Keratinocyte (primary cell): ENCODE measurements around the gene FRMPD4. TPM values are rescaled to one million over a fixed set of nuclear protein-coding genes. Genes with fewer than 3 reads are reported as not detected.

Source experiments
- DNase-seq: peaks from one replicate; pipeline ENCODE4 v3.0.0-alpha.2; 2011; ENCODE audit warnings: low read depth, missing footprints, low spot score
- FAIRE-seq: peaks from 2 replicates; lab custom pipeline; 2011; peaks lifted over from hg19 to GRCh38; lab: Jason Lieb, UNC
- H2AFZ ChIP-seq: 2 replicates; pipeline ENCODE4 v1.6.0; 2012; ENCODE audit warnings: low read length, control low read depth, inconsistent platforms; ENCODE audit not compliant: control insufficient read depth
- H3K27ac ChIP-seq: 2 replicates; pipeline ENCODE4 v1.5.1; 2011; ENCODE audit warnings: low read length; ENCODE audit not compliant: control insufficient read depth, insufficient read depth
- H3K27me3 ChIP-seq: 3 replicates; pipeline ENCODE4 v1.6.0; 2011; ENCODE audit warnings: low read length; ENCODE audit not compliant: control insufficient read depth, insufficient read depth; ENCODE audit errors: extremely low read depth
- H3K36me3 ChIP-seq, 2 experiments: 2 replicates in 1 of 2; 3 replicates in 1 of 2; pipeline ENCODE4 v1.5.1; 2011; ENCODE audit warnings: low read length in 2 of 2, mild to moderate bottlenecking in 1 of 2; ENCODE audit not compliant: control insufficient read depth in 2 of 2, insufficient read depth in 2 of 2; ENCODE audit errors: extremely low read depth in 1 of 2
- H3K4me1 ChIP-seq: 3 replicates; pipeline ENCODE4 v1.5.1; 2011; ENCODE audit warnings: low read length; ENCODE audit not compliant: control insufficient read depth, insufficient read depth; ENCODE audit errors: extremely low read depth
- H3K4me2 ChIP-seq: 3 replicates; pipeline ENCODE4 v1.6.0; 2011; ENCODE audit warnings: low read depth, low read length; ENCODE audit not compliant: control insufficient read depth, insufficient read depth; ENCODE audit errors: extremely low read depth
- H3K4me3 ChIP-seq, 3 experiments: fragments of 200-600 bp in 1 of 3; sonication (generic) in 1 of 3; 2 replicates in 2 of 3; 3 replicates in 1 of 3; pipeline ENCODE4 v1.5.1; 2011 to 2016; ENCODE audit warnings: low read length in 3 of 3, mild to moderate bottlenecking in 3 of 3, control low read depth in 2 of 3, inconsistent platforms in 1 of 3, low read depth in 1 of 3, mixed read lengths in 1 of 3, mixed run types in 1 of 3, moderate library complexity in 1 of 3; ENCODE audit not compliant: control insufficient read depth in 2 of 3, insufficient read depth in 2 of 3; ENCODE audit errors: extremely low read depth in 1 of 3
- H3K79me2 ChIP-seq: 2 replicates; pipeline ENCODE4 v1.6.0; 2012; ENCODE audit warnings: low read length; ENCODE audit not compliant: control insufficient read depth, insufficient read depth
- H3K9ac ChIP-seq: 3 replicates; pipeline ENCODE4 v1.6.0; 2011; ENCODE audit warnings: low read length; ENCODE audit not compliant: control insufficient read depth, insufficient read depth; ENCODE audit errors: extremely low read depth
- H3K9me1 ChIP-seq: 3 replicates; pipeline ENCODE4 v1.6.0; 2011; ENCODE audit warnings: low read length; ENCODE audit not compliant: control insufficient read depth, insufficient read depth; ENCODE audit errors: extremely low read depth
- H3K9me3 ChIP-seq: 2 replicates; pipeline ENCODE4 v1.5.1; 2012; ENCODE audit warnings: low read depth, low read length; ENCODE audit not compliant: control insufficient read depth
- H4K20me1 ChIP-seq: 3 replicates; pipeline ENCODE4 v1.6.0; 2011; ENCODE audit warnings: low read length; ENCODE audit not compliant: control insufficient read depth, insufficient read depth; ENCODE audit errors: extremely low read depth
- EZH2 ChIP-seq: IDR thresholded peaks from one replicate; pipeline ENCODE4 v1.6.1; 2012; ENCODE audit warnings: inconsistent platforms, mild to moderate bottlenecking, low read length, moderate library complexity
- dilution Hi-C: fragments of 300-500 bp; cut with MboI; formaldehyde crosslinking; loops from one replicate; pipeline ENCODE4 v1.7.0; 2020; ENCODE audit warnings: low sequenced_read_pairs; ENCODE audit not compliant: extremely low pct_ligation_motif_present
- polyA plus RNA-seq, 5 experiments: library from polyadenylated mRNA; depleted of rRNA in 3 of 5; stranded (reverse) in 3 of 5; stranded (forward) in 1 of 5; unstranded in 1 of 5; fragments of >200 nt; gene quantifications; 1 replicate in 1 of 5; 2 replicates in 3 of 5; 3 replicates in 1 of 5; pipeline versions ENCODE4 v1.2.1 to v1.2.3, GENCODE V29; 2011 to 2012; ENCODE audit warnings: missing spikeins in 2 of 5, low read depth in 1 of 5, low replicate concordance in 1 of 5
- TF ChIP-seq, protein P1 (sequence below), 3 experiments: IDR thresholded peaks in 1 of 3; conservative IDR thresholded peaks in 1 of 3; optimal IDR thresholded peaks in 1 of 3; 2 replicates in 2 of 3; 3 replicates in 1 of 3; pipeline versions ENCODE3 to v1.5.1; 2011; ENCODE audit warnings: low read length in 3 of 3, mild to moderate bottlenecking in 3 of 3, moderate library complexity in 2 of 3, control low read depth in 1 of 3, inconsistent platforms in 1 of 3; ENCODE audit not compliant: insufficient read depth in 2 of 3; ENCODE audit errors: extremely low read depth in 1 of 3

FRMPD4 gene
- polyA plus RNA-seq, 1 donor (not counting 4 experiments of a cell fraction or from before 2014, with no cell fraction given) = 0.05 TPM

DNA sequence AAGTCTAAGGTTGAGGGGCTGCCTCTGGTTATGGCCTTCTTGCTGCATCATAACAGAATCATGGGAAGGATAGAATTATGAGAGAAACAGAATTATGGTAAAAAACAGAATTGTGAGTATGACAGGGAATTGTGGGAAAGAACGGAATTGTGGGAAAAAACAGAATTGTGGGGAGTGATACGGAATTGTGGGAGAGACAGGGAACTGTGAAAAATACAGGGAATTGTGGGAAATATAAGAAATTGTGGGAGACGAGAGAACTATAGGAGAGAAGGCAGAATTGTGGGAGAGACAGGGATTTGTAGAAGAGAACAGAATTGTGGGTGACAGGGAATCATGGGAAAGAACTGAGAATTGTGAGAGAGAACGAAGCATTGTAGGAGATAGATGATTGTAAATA, 159.1 kb downstream of the FRMPD4 start:
- no peak overlapping the region for H2AFZ ChIP-seq
- no peak overlapping the region for H3K9ac ChIP-seq
- no peak for TF ChIP-seq EZH2
- TF ChIP-seq, protein P1, sequence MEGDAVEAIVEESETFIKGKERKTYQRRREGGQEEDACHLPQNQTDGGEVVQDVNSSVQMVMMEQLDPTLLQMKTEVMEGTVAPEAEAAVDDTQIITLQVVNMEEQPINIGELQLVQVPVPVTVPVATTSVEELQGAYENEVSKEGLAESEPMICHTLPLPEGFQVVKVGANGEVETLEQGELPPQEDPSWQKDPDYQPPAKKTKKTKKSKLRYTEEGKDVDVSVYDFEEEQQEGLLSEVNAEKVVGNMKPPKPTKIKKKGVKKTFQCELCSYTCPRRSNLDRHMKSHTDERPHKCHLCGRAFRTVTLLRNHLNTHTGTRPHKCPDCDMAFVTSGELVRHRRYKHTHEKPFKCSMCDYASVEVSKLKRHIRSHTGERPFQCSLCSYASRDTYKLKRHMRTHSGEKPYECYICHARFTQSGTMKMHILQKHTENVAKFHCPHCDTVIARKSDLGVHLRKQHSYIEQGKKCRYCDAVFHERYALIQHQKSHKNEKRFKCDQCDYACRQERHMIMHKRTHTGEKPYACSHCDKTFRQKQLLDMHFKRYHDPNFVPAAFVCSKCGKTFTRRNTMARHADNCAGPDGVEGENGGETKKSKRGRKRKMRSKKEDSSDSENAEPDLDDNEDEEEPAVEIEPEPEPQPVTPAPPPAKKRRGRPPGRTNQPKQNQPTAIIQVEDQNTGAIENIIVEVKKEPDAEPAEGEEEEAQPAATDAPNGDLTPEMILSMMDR (optimal IDR thresholded peaks at IDR 0.05 in 1 of 3, IDR thresholded peaks at IDR 0.05 in 1 of 3, conservative IDR thresholded peaks at IDR 0.05 in 1 of 3; ENCODE audit: extremely low read depth in 1 of 3, insufficient read depth in 2 of 3, low read length in 3 of 3) = no peak
- H3K4me3 ChIP-seq = no peak overlapping the region
- no peaks in the 10 kb centered on the region for H3K27me3 ChIP-seq
- no peaks in the 10 kb centered on the region for H4K20me1 ChIP-seq
- H3K4me1 ChIP-seq = no peaks in the 10 kb centered on the region
- FAIRE-seq (no peak), DNase-seq (no peak)
- H3K27ac ChIP-seq = no peak overlapping the region
- H3K4me2 ChIP-seq = no peak overlapping the region
- no peaks in the 10 kb centered on the region for H3K9me1 ChIP-seq
- no peaks in the 10 kb centered on the region for H3K9me3 ChIP-seq
- H3K36me3 ChIP-seq = no peaks in the 10 kb centered on the region
- dilution Hi-C loops = no loop called here
- H3K79me2 ChIP-seq = no peaks in the 10 kb centered on the region

DNA sequence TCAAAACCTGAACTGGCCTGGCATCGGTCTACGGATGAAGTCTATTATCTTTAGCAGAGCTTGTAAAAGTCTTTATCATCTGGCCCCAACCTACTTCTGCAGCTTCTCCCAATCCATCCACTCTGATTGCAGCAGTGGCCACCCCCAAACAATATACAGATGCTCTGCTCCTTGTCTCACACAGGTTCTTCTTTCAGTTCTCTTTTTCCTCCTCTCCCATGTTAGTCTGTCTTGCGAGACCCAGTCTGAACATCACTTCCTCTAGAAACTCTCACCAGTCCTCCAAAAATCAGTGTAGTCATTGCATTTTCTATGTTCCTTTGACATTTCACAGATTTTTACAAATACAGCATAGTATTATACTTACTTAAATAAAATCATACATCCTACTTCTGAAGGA, 163.0 kb downstream of the FRMPD4 start:
- dilution Hi-C loops = no loop called here
- no peak overlapping the region for H3K4me2 ChIP-seq
- no peak overlapping the region for H2AFZ ChIP-seq
- no peak overlapping the region for H3K4me3 ChIP-seq
- H3K9me1 ChIP-seq = no peaks in the 10 kb centered on the region
- H3K27ac ChIP-seq = no peak overlapping the region
- H4K20me1 ChIP-seq = no peaks in the 10 kb centered on the region
- no peaks in the 10 kb centered on the region for H3K9me3 ChIP-seq
- no peak overlapping the region for H3K9ac ChIP-seq
- H3K36me3 ChIP-seq = no peaks in the 10 kb centered on the region
- no peaks in the 10 kb centered on the region for H3K79me2 ChIP-seq
- no peaks in the 10 kb centered on the region for H3K4me1 ChIP-seq
- TF ChIP-seq, protein P1 (optimal IDR thresholded peaks at IDR 0.05 in 1 of 3, IDR thresholded peaks at IDR 0.05 in 1 of 3, conservative IDR thresholded peaks at IDR 0.05 in 1 of 3; ENCODE audit: extremely low read depth in 1 of 3, insufficient read depth in 2 of 3, low read length in 3 of 3) = no peak
- no peak for TF ChIP-seq EZH2
- DNase-seq = no peak
- FAIRE-seq = no peak
- H3K27me3 ChIP-seq = no peaks in the 10 kb centered on the region
